NOMO-1 treated with DMSO at 0.1 percent for 48 hours (cell line): ENCODE measurements around the gene EIF4G3.

ENCODE experiments used
- DNase-seq: peaks from one replicate; lab custom pipeline; 2025; ENCODE audit not compliant: unreplicated experiment; lab: John Stamatoyannopoulos, UW

The EIF4G3 gene

DNA sequence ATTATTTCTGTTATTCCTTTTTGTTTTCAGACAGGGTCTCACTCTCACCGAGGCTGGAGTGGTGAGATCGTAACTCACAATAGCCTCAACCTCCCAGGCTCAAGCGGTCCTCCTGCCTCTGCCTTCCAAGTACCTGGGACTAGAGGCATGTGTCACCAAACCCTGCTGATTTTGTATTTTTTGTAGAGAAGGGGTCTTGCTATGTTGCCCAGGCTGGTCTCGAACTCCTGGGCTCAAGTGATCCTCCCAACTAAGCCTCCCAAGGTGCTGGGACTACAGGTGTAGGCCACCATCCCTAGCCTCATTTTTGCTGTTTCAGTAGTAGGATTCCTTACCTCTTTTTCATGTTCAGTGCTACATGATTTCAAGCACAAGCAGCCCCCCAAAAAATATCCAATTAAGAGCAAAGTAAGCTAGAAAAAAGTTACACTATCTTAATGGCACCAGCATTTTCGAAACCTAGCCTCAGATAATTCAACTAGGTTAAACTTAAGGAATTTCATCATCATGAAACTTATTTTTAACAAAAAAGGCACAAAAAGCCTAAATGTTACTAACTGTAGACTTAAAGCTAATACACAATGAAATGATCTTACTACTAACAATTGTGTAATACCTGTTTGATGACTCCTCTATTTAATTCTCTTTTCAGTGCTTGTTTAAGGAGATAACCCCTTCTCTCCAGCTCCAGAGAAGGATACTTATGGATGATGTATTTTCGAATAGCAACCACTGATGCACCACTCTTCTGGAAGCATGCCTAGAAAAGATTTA, 406.2 kb downstream of the EIF4G3 start:
- no peak for DNase-seq

DNA sequence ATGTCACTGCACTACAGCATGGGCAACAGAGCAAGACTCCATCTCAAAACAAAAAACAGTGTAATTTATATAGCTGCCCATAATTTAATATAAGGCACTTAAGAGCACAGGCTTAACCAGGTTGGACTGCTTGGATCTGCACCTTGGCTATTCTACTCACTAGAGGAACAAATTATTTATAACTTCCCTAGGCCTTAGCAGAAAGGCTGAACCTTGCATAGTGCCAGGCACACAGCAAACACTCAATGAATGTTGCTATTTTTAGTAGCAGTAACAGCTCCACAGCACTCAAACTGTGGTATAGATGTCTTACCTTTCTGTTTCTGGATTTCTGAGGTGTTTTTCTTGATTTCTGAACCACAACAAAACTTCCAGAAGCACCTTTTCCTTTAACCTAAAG, 409.4 kb downstream of the EIF4G3 start:
- DNase-seq = no peak

DNA sequence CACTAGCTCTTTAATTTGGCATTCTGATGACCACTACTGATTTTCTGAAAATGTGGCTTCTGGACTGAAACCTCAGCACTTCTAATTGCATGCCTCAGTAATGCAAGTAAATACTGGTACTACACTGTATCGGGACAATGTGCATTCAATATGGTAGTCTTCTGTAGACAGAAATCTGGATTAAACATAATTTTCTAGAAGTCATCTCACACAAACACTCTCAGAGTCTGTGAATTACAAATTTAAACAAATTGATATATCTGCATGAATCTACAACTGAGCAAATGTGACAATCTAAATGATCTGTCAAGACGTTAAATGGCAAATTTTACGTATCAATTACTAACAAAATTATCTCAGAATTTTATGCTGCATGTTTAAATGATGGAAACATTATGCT, 413.3 kb downstream of the EIF4G3 start:
- no peak for DNase-seq

- DNase-seq = no peak
Observed at GRCh38 chr1:20760322-20760721, 416.4 kb downstream of the EIF4G3 start.
